Measurements from ENCODE around the gene MYLK4.

Gene MYLK4

GRCh38 chr6:2655844-2656433 lies 94.8 kb downstream of the MYLK4 start:
- H3K4me3 ChIP-seq (ENCODE audit: low read length, poor library complexity, severe bottlenecking) = no peak overlapping the region
- H3K27me3 ChIP-seq (ENCODE audit: insufficient read depth, low read length, poor library complexity, severe bottlenecking) = no peaks in the 10 kb centered on the region
- H3K9ac ChIP-seq (ENCODE audit: low read depth, low read length, poor library complexity, severe bottlenecking) = no peak overlapping the region
- H4K20me1 ChIP-seq (ENCODE audit: insufficient read depth, low read length, poor library complexity, severe bottlenecking) = no peaks in the 10 kb centered on the region
- H3K4me1 ChIP-seq (ENCODE audit: insufficient read depth, low read length, poor library complexity, severe bottlenecking) = no peaks in the 10 kb centered on the region
- no peaks in the 10 kb centered on the region for H3F3A ChIP-seq (ENCODE audit: low read depth)
- no peak overlapping the region for H2AFZ ChIP-seq (ENCODE audit: low read length)
- H3K9me3 ChIP-seq (ENCODE audit: insufficient read depth, low read depth, low read length) = no peaks in the 10 kb centered on the region
- H3K9me2 ChIP-seq (replicated peaks; ENCODE audit: low read depth, low read length) = no peaks in the 10 kb centered on the region
- TF ChIP-seq EZH2phosphoT487 (IDR thresholded peaks at IDR 0.05; ENCODE audit: borderline replicate concordance) = no peak
- TF ChIP-seq CTCF (conservative IDR thresholded peaks at IDR 0.05; ENCODE audit: low read length) = no peak
- no peaks in the 10 kb centered on the region for H3K36me3 ChIP-seq (ENCODE audit: insufficient read depth, low read length)
- H3K79me2 ChIP-seq (ENCODE audit: insufficient read depth, low read length) = no peaks in the 10 kb centered on the region
- no peak overlapping the region for H3K4me2 ChIP-seq (ENCODE audit: low read depth, low read length, poor library complexity, severe bottlenecking)

GRCh38 chr6:2653369-2654032 lies 97.2 kb downstream of the MYLK4 start:
- H3K9me3 ChIP-seq (ENCODE audit: insufficient read depth, low read depth, low read length) = no peaks in the 10 kb centered on the region
- no peaks in the 10 kb centered on the region for H3K79me2 ChIP-seq (ENCODE audit: insufficient read depth, low read length)
- H3K9me2 ChIP-seq (replicated peaks; ENCODE audit: low read depth, low read length) = no peaks in the 10 kb centered on the region
- H3K4me3 ChIP-seq (ENCODE audit: low read length, poor library complexity, severe bottlenecking) = no peak overlapping the region
- H3F3A ChIP-seq (ENCODE audit: low read depth) = 0 out of 2 replicates have a peak, but pooled peaks cover 2% of the 10 kb centered on the region
- H2AFZ ChIP-seq (ENCODE audit: low read length) = no peak overlapping the region
- no peaks in the 10 kb centered on the region for H4K20me1 ChIP-seq (ENCODE audit: insufficient read depth, low read length, poor library complexity, severe bottlenecking)
- H3K4me1 ChIP-seq (ENCODE audit: insufficient read depth, low read length, poor library complexity, severe bottlenecking) = no peaks in the 10 kb centered on the region
- H3K36me3 ChIP-seq (ENCODE audit: insufficient read depth, low read length) = no peaks in the 10 kb centered on the region
- H3K27me3 ChIP-seq (ENCODE audit: insufficient read depth, low read length, poor library complexity, severe bottlenecking) = no peaks in the 10 kb centered on the region
- H3K9ac ChIP-seq (ENCODE audit: low read depth, low read length, poor library complexity, severe bottlenecking) = no peak overlapping the region
- no peak overlapping the region for H3K4me2 ChIP-seq (ENCODE audit: low read depth, low read length, poor library complexity, severe bottlenecking)
- TF ChIP-seq CTCF (conservative IDR thresholded peaks at IDR 0.05; ENCODE audit: low read length) (no peak), EZH2phosphoT487 (IDR thresholded peaks at IDR 0.05; ENCODE audit: borderline replicate concordance) (no peak)

- no peaks in the 10 kb centered on the region for H4K20me1 ChIP-seq (ENCODE audit: insufficient read depth, low read length, poor library complexity, severe bottlenecking)
Observed at GRCh38 chr6:2652611-2653010, 98.1 kb downstream of the MYLK4 start.

More at GRCh38 chr6:2652611-2653010, 98.1 kb downstream of the MYLK4 start:
- H3K9me3 ChIP-seq (ENCODE audit: insufficient read depth, low read depth, low read length) = no peaks in the 10 kb centered on the region
- no peak overlapping the region for H3K4me2 ChIP-seq (ENCODE audit: low read depth, low read length, poor library complexity, severe bottlenecking)
- TF ChIP-seq CTCF (conservative IDR thresholded peaks at IDR 0.05; ENCODE audit: low read length) = no peak
- no peak for TF ChIP-seq EZH2phosphoT487 (IDR thresholded peaks at IDR 0.05; ENCODE audit: borderline replicate concordance)
- H3F3A ChIP-seq (ENCODE audit: low read depth) = 0 out of 2 replicates have a peak, but pooled peaks cover 2% of the 10 kb centered on the region
- H2AFZ ChIP-seq (ENCODE audit: low read length) = no peak overlapping the region
- no peaks in the 10 kb centered on the region for H3K9me2 ChIP-seq (replicated peaks; ENCODE audit: low read depth, low read length)
- no peaks in the 10 kb centered on the region for H3K79me2 ChIP-seq (ENCODE audit: insufficient read depth, low read length)
- H3K4me3 ChIP-seq (ENCODE audit: low read length, poor library complexity, severe bottlenecking) = no peak overlapping the region
- no peak overlapping the region for H3K9ac ChIP-seq (ENCODE audit: low read depth, low read length, poor library complexity, severe bottlenecking)
- no peaks in the 10 kb centered on the region for H3K36me3 ChIP-seq (ENCODE audit: insufficient read depth, low read length)
- no peaks in the 10 kb centered on the region for H3K4me1 ChIP-seq (ENCODE audit: insufficient read depth, low read length, poor library complexity, severe bottlenecking)
- H3K27me3 ChIP-seq (ENCODE audit: insufficient read depth, low read length, poor library complexity, severe bottlenecking) = no peaks in the 10 kb centered on the region

All from Loucy (cell line).